Mesothelial cell of epicardium (in vitro differentiated cells): ENCODE data around the gene WNK4. TPM values are rescaled to one million over a fixed set of nuclear protein-coding genes. Genes with fewer than 3 reads are reported as not detected.
A peak's percentile ranks its signal among the peaks of the same experiment; 100 is the strongest.

Source experiments
- DNase-seq, 2 experiments: peaks; one replicate each; pipeline ENCODE4 v3.0.0; 2021; ENCODE audit warnings: low spot score in 2 of 2; ENCODE audit not compliant: unreplicated experiment in 2 of 2
- H3K27ac Mint-ChIP-seq: 2 replicates; pipeline ENCODE4 v1.8.0; 2021; ENCODE audit warnings: mixed read lengths
- H3K27me3 Mint-ChIP-seq: 2 replicates; pipeline ENCODE4 v1.8.0; 2021; ENCODE audit warnings: low read depth, mixed read lengths
- H3K36me3 Mint-ChIP-seq: 2 replicates; pipeline ENCODE4 v1.8.0; 2021; ENCODE audit warnings: mixed read lengths
- H3K4me1 Mint-ChIP-seq: 2 replicates; pipeline ENCODE4 v1.8.0; 2021; ENCODE audit warnings: mixed read lengths
- H3K4me3 Mint-ChIP-seq: 2 replicates; pipeline ENCODE4 v1.8.0; 2021; ENCODE audit warnings: mild to moderate bottlenecking, moderate library complexity, mixed read lengths
- H3K9me3 Mint-ChIP-seq: 2 replicates; pipeline ENCODE4 v1.8.0; 2021; ENCODE audit warnings: mixed read lengths
- CTCF ChIP-seq: fragments of 200-600 bp; sonication (generic); IDR thresholded peaks from one replicate; pipeline ENCODE4 v1.5.0; 2021; ENCODE audit warnings: antibody characterized with exemption; ENCODE audit not compliant: unreplicated experiment
- total RNA-seq: library from RNA; stranded (reverse); gene quantifications from 3 replicates; pipeline ENCODE4 v1.2.1, GENCODE V29; 2021

Gene WNK4
- total RNA-seq, 1 donor from 2014 or later: 1.7 TPM

GRCh38 chr17:42796066-42796758 is 15.8 kb downstream of the WNK4 start:
- no peak for TF ChIP-seq CTCF

GRCh38 chr17:42797067-42798007 is 16.9 kb downstream of the WNK4 start:
- DNase-seq: no peak
- Mint-ChIP-seq H3K9me3 (no peaks in the 10 kb centered on the region), H3K36me3 (peaks cover 10% of the 10 kb centered on the region)

More at GRCh38 chr17:42796066-42796758, 15.8 kb downstream of the WNK4 start:
- no peak for DNase-seq
- Mint-ChIP-seq H3K36me3 (peaks cover 10% of the 10 kb centered on the region), H3K27ac (no peak overlapping the region), H3K27me3 (peaks cover 6% of the 10 kb centered on the region), H3K9me3 (no peaks in the 10 kb centered on the region), H3K4me3 (no peak overlapping the region), H3K4me1 (peaks cover 15% of the 10 kb centered on the region)

GRCh38 chr17:42798011-42798382 is 17.6 kb downstream of the WNK4 start:
- peaks cover 15% of the 10 kb centered on the region for H3K4me1 Mint-ChIP-seq
- H3K4me3 Mint-ChIP-seq: peak overlapping the region; percentile 91
- no peak for DNase-seq
- H3K27me3 Mint-ChIP-seq: peaks cover 12% of the 10 kb centered on the region
- peak overlapping the region; percentile 87 for H3K27ac Mint-ChIP-seq
- H3K9me3 Mint-ChIP-seq: no peaks in the 10 kb centered on the region
- TF ChIP-seq CTCF: no peak
- H3K36me3 Mint-ChIP-seq: peaks cover 10% of the 10 kb centered on the region

More at GRCh38 chr17:42797067-42798007, 16.9 kb downstream of the WNK4 start:
- Mint-ChIP-seq H3K27ac (peak overlapping the region; percentile 87), H3K27me3 (peaks cover 12% of the 10 kb centered on the region), H3K4me1 (peaks cover 15% of the 10 kb centered on the region), H3K4me3 (peak overlapping the region; percentile 91)
- TF ChIP-seq CTCF: no peak

GRCh38 chr17:42798383-42799380 is 18.3 kb downstream of the WNK4 start, which contains the start of the genes CNTD1 and COA3:
Gene CNTD1 (plus strand): TSS chr17:42798861. CDS start chr17:42799068, 207 bp downstream.
Gene COA3 (minus strand): TSS chr17:42798704. CDS start chr17:42798681, 23 bp downstream.
- H3K4me1 Mint-ChIP-seq: peaks cover 15% of the 10 kb centered on the region
- peaks cover 8% of the 10 kb centered on the region for H3K36me3 Mint-ChIP-seq
- DNase-seq: peak; percentile 58 to 79
- TF ChIP-seq CTCF: no peak
- no peaks in the 10 kb centered on the region for H3K9me3 Mint-ChIP-seq
- peak within 1 kb of the TSS; percentile 91 for H3K4me3 Mint-ChIP-seq
- peaks cover 12% of the 10 kb centered on the region for H3K27me3 Mint-ChIP-seq
- peak within 1 kb of the TSS; percentile 87 for H3K27ac Mint-ChIP-seq
